ENCODE measurements around the gene TMEM132E. TPM values are rescaled to one million over a fixed set of nuclear protein-coding genes. Genes with fewer than 3 reads are reported as not detected.

TMEM132E gene
- total RNA-seq, 1 experiment from 2014 or later: not detected

DNA sequence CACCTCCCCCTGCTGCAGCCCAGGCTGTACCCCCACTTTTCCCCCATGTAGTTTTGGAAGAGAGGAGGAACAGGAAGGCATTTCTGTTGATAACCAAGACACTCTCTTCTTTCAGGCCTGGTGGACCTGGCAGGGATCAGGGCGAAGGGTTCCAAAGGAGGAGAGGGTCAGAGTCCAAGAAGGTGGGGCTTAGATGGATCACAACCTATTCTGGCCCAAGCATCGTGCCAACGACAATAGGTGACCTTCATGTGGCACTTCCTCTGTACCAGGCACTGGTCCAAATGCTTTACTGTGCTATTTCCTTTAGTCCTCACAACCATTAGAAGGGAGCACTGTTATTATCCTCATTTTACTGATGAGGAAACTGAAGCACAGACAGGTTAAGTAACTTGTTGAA lies 84.3 kb downstream of the TMEM132E start:
- no peak for DNase-seq (ENCODE audit: low read depth)

DNA sequence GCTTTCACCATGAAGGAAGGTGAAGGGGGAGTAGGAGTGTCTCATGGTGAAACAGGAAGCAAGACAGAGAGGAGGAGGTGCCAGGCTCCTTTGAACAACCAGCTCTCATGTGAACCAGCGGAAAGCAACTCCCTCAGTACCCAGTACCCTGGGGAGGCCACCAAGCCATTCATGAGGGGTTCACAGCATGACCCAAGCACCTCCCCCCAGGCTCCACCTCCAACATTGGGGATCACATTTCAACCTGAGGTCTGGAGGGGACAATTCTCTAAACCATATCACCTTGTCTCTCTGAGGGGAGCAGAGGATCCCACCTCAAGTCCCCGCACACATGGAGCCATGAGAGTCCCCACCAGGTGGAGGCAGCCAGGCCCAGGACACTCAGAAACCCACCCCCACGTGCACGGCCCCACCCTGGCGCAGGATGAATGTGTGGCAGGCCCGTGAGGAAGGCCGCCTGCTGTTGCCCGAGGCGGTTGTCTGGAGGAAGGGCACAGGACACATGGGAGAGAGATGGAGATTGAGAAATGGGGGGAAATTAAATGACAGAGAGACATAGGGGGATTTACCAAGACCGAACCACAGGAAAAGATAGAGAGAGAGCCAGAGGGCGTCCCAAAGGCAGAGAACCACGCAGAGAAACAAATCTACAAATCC lies 85.9 kb downstream of the TMEM132E start:
- no peak for DNase-seq (ENCODE audit: low read depth)

DNA sequence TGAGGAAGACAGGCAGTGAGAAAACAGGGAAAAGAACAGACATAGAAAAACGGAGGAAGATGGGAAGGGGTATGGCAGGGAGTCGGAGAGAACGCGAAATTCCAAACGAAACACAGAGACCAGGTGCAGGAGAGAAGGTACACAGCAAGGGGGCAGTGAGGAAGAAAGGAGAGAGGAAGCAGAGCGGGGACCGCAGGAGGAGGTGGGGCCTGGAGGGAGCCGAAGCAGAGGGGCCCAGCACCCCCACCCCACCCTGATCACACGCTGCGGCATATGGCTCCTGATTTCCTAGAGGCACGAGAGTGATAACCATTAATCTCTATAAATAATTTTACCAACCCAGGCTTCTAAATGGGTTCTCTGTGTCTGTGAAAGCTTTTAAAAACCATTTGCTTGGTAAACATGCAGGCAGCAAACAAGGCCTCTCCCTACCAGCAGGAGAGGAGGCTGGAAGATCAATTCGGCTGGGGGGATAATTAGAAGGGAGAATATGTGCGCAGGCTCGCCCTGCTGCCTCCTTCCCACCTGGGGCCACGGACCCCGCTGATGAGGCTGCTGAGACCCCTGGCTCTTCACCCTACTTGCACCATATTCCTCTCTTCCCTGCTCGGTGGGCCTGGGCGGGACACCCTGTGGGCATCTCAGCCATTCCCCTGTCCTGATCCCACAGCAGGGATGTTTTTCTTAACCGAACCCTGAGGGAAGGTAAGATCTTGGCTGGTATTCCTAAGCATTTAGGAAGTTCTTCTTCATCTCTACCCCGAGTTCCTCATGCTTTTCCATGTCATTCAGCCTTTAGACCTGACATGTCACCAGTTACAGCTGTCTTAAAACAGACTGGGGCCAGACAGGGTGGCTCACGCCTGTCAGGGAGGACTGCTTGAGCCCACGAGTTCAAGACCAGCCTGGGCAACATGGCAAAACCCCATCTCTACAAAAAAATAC lies 86.7 kb downstream of the TMEM132E start:
- DNase-seq (ENCODE audit: low read depth): no peak

DNA sequence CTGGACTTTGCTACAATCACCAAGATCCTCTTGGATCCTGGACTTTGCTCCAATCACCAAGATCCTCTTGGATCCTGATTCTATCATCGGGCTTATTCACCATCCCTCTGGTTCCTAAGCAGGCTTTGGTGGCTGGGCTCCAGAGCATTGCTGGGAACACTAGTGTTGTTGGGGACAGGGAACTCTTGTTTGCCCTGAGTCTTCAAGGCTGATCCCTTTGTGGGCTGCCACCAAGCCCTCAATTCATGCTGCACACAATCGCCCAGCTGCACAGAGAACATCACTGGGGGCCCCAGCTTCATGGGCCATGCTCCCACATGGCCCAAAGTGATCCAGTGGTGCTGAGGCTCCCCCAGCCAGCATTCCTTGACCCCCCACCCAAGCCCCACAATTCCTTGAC lies 88.3 kb downstream of the TMEM132E start:
- no peak for DNase-seq (ENCODE audit: low read depth)

DNA sequence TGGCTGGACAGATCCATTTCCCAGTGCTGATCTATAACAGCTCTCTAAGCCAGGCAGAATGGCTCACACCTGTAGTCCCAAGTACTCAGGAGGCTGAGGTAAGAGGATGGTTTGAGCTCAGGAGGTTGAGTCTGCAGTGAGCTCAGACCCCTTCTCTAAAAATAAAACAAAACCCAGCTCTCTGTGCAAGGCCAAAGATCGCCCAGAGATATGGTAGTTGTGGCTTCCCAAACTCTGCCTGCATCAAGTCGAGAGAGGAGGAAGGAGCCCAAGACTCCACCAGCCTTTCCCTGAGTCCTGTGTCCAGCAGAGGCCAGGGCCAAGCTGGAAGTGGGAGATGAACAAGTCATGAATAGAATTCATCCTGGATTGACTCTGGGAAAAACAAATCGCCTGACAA lies 88.8 kb downstream of the TMEM132E start:
- no peak for DNase-seq (ENCODE audit: low read depth)

DNA sequence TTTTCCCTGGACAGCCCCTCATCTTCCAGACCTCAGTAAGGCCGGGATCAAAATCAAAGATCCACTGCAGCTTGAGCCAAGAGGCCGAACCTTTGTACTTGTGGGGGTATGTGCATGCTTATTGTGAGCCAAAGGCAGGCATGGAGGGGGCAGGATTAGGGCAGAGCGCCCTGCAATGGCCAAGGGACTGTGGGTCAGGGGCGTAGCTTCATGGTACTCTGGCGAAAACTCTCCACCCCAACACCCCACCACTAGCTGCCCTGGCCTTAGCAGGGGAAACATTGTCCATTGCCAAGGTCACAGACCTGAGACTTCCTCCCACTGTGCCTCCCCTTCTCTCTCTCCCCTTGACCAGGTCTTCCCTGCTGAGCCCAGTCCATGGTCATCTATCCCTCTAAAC lies 90.1 kb downstream of the TMEM132E start:
- DNase-seq (ENCODE audit: low read depth): no peak

DNA sequence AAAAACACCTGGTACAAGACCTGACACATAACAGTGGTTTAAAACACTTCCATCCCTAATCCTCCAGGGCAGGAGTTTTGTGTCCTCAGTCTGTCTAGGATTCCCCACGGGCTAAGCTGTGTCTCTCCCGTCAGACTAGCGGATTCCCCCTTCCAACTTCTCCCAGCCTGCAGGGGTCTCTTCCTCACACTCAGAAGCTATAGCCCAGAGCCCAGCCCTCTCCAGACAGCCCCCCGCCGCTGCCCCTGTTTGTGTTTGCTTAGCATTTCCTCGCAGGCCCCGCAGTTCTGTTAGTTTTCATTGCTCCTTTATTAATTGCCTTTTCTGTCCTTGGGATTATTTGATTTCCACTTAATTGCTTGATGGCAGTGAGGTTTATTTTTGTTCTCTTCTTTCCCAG lies 91.2 kb downstream of the TMEM132E start:
- no peak for DNase-seq (ENCODE audit: low read depth)

DNA sequence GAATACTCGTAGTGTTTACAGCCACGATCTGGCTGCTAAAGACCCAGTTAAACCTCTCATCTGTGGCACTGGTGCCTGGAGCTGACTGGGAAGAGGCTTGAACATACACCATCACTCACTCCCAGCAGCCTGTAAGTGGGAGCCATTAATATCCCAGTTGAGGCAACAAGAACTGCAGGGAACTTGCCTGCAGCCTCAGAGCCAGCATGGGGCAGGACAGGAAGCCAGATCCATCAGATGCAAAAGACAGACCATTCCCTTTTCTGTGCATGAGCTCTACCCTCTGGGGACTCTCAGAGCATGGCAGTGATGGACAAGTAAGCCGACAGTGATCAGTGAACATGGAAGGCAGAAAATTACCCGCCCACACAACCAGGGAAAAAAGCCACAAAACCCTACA lies 91.8 kb downstream of the TMEM132E start:
- DNase-seq (ENCODE audit: low read depth): no peak

DNA sequence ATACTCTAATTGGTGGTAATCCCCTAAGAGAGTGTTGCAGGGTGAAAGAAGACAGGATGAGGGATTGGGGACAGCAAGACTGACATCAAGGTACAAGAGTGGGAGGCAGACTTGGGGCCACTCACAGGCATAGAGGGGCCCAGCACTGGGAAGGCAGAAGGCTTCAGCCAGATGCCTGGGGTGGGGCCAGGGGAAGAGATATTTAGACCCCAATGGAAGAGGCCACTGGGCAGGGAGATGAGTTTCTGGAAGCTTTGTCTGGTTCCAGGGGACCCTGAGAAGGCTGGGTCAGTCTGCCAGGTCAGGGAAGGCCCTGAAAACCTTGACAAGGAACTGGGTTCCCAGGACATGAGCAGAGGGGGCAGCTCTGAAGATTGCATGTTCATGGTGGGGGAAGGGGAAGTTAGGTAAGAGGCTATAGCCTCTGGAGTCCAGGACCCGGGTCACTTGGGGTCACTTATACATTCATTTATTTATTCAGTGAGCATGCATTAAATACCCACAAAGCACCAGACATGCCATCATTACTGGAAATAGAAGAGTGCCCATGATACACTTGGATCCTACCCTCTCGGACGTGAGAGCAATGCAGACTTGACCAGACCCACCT lies 92.9 kb downstream of the TMEM132E start:
- no peak for DNase-seq (ENCODE audit: low read depth)

DNA sequence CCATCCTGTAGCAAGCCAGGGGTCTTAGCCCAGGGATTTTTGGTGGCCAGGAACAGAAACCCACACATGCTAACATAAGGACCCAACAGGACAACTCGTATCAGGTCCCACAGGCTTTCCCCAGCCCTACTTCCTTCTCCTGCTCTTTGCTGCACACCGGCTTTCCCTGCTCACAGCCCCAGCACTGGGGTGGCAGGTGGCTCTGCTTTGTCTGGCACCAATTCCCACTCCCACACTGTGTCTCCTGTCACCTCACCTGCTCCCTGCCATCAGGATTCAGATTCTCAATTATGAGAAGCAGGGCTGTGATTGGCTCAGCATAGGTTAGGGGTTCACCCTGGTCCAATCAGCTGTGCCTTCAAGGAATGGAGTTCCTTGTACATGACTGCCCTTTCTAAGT lies 94.1 kb downstream of the TMEM132E start:
- no peak for DNase-seq (ENCODE audit: low read depth)

DNA sequence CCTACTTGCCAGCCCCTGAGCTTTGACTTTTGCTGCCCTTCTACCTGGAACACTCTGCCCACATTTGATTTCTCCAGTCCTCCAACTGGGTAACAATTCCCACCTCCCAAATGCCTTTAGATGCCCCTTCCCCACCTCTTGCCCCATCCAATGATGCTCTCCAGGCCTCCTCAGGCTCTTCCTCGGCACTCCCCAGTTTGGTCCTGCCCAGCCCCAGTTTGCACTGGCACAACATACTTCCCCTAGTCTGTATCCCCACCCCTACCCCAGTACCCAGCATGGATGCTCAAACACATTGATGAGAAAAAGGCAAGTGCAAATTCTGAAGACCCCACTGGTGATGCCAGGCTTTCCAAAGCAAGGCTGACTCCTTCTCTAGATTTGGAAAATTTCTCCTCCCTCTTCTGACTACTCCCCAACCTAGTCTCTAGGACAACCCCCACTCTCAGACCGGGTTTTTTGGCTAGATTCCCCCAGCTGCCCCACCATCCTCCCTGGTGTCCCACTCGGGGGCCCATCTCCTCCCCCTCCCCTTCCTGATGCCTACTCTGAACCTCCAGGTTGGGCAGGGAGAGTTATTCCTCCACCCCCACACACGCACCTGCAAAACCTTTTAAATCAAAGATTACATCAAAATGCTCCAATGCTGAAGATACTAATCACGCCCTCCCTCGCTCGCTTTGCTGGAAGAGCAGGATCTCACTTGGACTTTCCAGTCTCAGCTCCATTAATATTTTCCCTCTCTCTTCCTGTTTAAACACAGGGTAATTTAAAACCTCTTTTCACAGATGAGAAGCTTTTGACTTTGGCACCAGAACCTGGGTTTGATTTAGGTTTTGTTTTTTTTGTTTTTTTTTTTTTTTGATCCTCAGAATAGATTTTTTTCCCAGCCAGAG lies 94.9 kb downstream of the TMEM132E start:
- no peak for DNase-seq (ENCODE audit: low read depth)

DNA sequence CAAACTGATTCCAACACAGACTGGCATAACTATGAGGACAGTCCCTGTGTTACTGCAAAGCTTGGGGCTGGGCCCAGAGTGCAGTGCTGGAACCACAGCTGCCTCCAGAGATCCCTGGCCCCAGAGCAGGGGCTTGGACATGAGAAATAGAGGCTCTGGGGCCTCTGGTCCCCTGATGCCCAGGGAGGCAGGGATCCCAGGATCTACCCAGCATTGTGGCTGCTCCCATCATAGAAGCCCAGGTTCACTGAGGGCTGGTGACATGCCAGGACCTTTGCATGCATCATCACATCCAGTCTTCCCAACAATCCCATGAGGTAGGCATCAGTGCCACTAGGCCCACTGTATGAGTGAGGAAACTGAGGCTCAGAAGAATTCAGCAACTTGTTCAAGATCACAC lies 95.8 kb downstream of the TMEM132E start:
- no peak for DNase-seq (ENCODE audit: low read depth)

DNA sequence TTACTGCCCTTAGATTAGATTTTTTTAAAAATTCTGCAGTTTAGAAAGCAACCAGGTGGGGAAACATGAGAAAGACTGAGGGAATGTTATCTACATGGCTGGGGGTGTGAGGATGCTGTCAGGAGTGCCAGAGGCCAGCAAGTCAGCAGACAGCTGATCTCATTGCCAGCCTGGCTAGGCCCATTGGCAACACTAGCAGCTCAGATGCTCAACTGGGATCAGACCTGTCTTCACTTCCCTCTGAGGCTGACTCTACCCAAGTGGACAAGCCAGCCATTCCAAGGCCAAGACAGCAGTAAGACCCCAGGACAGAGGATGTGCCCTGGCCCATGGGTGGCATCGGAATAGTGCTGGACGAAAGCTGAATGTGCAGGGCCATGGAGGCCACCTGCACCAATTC lies 96.2 kb downstream of the TMEM132E start:
- DNase-seq (ENCODE audit: low read depth): no peak

DNA sequence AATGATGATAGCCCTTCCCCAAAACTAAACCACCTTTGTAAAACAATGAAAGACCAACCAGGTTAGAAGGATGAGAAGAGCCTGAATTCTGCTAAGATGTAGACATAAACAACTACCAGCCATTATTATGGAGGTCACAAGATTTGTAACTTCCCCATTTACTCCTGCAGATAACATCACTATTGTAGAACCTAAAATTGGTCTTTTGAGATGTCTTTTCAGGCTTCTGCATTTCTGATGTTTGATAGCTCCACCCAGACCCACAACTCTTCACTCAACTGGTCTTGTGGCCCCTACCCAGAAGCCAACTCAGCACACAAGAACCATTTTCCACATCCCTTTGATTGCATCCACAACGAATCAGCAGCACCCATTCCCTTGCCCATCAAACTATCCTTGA lies 100.8 kb downstream of the TMEM132E start:
- DNase-seq (ENCODE audit: low read depth): no peak

DNA sequence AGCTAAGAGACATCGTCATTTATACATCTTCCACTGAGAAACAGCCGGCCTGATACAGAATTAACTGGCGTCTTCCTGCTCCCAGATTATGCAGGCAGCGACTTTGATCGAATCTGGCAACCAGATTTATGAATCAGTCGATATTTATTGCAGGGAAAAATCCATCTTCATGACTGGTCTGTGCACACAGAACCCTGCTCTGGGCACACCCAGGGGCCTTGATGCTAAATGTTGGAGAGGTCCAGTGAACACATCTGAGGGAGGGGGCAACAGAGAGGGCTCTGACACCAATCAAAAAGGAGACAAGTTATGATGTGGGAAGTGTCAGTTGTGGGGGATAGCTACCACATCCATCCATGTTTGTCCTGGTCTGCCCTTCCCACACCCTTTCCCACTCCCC lies 102.9 kb downstream of the TMEM132E start:
- DNase-seq (ENCODE audit: low read depth): no peak

DNA sequence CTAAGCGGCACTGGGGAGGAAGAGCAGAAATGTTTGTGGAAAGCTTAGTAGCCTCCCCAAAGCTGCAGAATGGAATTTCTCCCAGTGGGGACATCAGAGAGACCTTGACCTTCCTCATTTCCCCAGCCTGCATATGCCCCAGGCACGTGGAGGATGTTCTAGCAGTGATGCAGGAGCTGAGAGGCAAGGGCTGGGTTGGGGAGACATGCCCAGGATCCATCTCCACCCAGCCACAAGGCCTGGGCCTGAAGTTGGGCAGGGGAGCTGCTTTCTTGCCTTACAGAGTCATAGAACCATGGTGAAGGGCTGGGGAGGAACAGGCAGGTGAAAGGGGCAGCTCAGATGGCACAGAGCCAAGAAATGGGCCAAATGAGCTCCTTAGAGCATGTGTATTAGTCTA lies 104.0 kb downstream of the TMEM132E start:
- DNase-seq (ENCODE audit: low read depth): no peak

Other genes starting within 250 kb of the TMEM132E start
- not detected in 2 replicates for gene CCL13, start 223.1 kb upstream of the TMEM132E start, total RNA-seq (2014; rRNA removed)
- gene CCL1, start 216.3 kb upstream of the TMEM132E start, total RNA-seq (2014; rRNA removed): not detected in 2 replicates

Data from LHCN-M2 (cell line).